Dedifferentiated amniotic fluid mesenchymal stem cell (primary cell): ENCODE data around the gene RSPH10B2.
"Not testable (repeated sequence)": the region's sequence is repeated elsewhere in the genome, so short reads cannot be mapped to it uniquely, and the experiment has no call there.

Experiments
- DNase-seq: peaks from one replicate; pipeline ENCODE4 v3.0.0-alpha.2; 2016; ENCODE audit errors: extremely low spot score

RSPH10B2 gene

DNA sequence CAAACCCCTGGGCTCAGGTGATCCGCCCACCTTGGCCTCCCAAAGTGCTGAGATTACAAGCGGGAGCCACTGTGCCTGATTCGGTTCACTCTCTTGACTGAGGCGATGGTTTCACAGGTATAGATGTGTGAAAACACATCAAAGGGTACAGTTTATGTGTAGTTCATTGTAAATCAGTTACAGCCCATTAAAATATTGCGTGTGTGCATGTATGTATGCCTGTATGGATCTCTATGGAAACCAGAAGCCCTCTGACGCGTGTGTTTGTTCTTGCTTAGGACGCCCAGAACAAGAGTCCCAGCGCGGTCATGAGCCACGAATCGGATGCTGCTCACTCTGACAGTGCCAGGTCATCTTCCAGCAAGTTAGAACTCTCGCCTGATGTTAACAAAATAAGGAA, 35.5 kb downstream of the RSPH10B2 start:
- not testable (repeated sequence) for DNase-seq

GRCh38 chr7:6792113-6792872, 38.4 kb downstream of the RSPH10B2 start:
- not testable (repeated sequence) for DNase-seq

DNA sequence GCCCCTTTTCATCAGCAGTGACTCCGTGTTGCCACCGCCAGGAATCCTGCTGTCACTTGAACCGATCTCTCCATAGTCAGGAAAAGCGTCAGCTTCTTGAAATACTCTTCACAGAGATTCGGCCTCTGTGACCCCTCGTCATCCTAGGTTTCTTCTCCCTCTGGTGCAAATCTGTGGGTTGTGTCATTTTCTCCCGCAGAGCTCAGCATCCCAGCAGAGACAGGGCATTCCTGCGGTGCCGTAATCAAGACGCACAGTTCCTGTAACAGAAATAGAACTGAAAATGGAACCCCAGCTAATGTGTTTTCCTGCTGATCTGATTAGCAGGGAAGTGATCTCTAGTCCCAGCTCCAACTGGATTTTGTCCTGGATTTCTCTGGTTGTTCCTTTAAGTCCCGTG, 40.4 kb downstream of the RSPH10B2 start:
- DNase-seq: not testable (repeated sequence)

- not testable (repeated sequence) for DNase-seq
These were observed 43.3 kb downstream of the RSPH10B2 start for GRCh38 chr7:6797218-6797617.

GRCh38 chr7:6798047-6798446, 44.1 kb downstream of the RSPH10B2 start:
- DNase-seq: not testable (repeated sequence)

- not testable (repeated sequence) for DNase-seq
These were observed 46.0 kb downstream of the RSPH10B2 start for GRCh38 chr7:6799887-6800286.

DNA sequence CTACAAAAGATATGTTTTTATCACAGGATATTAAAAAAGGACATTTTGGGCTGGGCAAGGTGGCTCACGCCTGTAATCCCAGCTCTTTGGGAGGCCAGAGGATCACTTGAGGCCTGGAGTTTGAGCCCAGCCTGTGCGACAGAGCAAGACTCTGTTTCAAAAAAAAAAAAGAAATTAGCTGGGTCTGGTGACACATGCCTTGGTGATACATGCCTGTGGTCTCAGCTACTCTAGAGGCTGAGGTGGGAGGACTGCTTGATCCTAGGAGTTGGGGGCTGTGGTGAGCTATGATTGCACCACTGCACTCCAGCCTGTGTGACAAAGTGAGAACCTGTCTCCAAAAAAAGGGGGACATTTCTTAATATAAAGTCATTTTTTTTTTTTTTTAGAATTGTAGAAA, 46.4 kb downstream of the RSPH10B2 start:
- DNase-seq: not testable (repeated sequence)

DNA sequence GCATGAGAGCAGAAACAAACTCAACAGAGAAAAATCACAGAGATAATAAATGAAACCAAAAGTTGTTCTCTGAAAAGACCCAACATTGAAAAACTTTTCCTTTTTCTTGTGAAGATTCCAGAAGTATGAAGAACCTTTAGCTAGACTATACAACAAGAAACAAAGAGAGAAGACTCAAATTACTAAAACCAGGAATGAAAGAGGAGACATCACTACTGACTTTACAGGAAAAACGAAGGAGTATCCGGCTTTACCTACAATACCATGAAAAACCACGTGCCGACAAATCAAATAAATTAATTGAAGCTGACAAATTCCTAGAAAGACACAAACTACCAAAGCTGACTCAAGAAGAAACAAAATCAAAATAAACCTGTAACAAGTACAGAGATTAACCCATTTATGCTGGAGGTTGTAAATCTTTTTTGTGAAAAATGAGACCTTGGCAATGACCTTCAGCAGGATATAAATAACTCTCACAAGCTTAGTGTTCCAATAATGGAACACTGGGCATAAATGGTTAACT, 53.6 kb downstream of the RSPH10B2 start:
- not testable (repeated sequence) for DNase-seq

DNA sequence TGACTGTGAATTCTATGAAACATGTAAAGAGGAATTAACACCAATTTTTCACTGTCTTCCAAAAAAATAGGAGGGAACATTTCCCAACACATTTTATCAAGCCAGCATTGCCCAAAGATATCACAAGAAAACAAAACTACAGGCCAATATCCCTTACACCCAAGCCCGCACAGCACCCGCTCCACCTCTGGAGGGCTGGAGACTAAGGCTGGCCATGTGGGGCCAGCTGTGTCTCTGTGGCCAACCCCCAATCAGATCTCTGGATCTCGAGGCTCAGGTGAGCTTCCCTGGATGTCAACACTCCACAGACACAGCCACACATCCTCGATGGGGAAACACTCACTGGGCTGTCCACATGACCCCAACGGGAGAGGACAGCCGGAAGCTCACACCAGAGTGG, 54.1 kb downstream of the RSPH10B2 start:
- not testable (repeated sequence) for DNase-seq

DNA sequence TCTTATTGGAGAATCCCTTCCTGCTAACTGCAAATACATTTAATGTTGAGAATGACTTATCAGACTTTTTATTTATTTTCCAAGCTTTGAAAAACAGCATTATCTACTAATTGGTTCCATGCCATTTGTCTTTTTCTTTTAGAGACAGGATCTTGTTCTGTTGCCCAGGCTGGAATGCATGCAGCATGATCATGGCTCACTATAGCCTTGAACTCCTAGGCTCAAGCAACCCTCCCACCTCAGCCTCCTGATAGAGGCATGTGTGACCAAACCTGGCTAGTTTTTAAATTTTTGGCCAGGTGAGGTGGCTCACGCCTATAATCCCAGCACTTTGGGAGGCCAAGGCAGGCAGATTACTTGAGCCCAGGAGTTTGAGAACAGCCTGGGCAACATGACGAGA, 59.1 kb downstream of the RSPH10B2 start:
- not testable (repeated sequence) for DNase-seq

DNA sequence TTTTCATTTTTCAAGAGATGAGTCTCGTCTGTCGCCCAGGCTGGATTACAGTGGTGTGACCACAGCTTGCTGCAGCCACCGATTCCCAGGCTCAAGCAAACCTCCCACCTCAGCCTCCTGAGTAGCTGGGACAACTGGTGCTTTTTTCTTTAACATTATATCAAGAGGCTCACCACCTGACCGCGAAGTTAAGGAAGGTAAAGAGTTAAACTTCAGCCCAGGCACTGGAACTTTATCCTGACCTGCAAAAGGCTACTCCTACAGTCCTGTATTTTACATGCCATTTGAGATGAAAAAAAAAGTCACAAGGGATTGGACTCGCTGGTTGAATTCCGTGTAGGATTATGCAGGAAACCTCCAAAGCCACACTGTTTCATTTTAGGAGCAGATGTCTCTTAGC, 61.6 kb downstream of the RSPH10B2 start:
- DNase-seq: not testable (repeated sequence)

GRCh38 chr7:6821622-6822021, 67.7 kb downstream of the RSPH10B2 start:
- not testable (repeated sequence) for DNase-seq

DNA sequence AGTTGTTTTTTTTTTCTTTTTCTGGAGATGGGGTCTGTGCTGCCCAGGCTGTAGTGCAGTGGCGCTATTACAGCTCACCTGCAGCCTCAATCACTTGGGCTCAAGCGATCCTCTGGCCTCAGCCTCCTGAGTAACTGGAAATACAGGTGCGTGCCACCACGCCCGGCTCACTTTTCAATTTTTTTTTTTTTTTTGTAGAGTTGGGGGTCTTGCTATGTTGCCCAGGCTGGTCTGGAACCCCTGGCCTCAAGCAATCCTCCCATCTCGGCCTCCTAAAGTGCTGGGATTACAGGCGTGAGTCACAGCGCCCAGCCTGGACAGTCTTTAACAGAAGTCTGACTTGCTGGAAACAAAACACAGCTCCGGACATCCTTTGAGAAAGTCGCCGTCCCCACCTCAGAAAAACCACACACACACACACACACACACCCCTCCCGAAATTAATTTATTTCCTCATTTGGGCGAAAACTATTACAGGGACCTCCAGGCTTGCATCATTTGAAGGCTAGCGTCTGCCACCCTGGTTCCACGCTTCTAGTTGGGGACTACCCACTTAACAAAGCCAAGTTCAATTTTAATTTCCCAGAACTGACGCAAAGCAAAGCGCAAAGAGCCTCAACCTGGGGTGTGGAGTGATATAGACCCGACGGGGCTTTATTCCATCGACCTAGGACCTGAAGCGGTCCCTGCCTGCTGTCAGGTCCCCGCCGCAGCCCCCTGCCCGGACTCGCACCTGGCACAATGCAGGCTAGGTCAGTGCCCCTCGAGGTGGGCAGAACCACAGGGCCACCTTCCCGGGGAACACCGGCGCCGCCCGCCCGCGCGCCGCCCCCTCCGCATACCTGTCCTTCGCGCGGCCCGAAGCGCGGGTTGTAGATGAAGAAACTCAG, 71.6 kb downstream of the RSPH10B2 start:
- not testable (repeated sequence) for DNase-seq

DNA sequence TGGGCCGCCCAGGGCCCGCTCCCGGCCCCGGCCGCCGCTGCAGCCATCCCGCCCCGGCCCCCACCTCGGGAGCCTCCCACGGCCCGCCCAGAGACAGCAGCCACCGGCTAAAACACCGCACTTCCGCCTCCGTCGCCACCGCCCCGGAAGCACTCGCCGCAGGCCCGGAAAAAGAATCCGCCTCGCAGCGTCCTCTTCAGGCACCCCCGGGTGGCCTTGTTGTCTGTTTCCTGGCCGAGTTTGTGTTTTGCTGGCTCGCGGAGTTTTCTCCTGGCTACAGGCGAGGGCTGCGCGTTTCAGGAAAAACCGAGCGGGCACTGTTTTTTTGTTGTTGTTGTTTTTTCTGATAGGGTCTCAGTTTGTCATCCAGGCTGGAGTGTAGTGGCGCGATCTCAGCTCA, 72.2 kb downstream of the RSPH10B2 start, which contains the start of gene CCZ1B:
Gene CCZ1B, minus strand, starts transcription at position 125 of the 400 bp plus-strand sequence. Its CDS starts 78 bp downstream, at position 47.
- peak; percentile 42 for DNase-seq

- not testable (repeated sequence) for DNase-seq
These were observed 73.3 kb downstream of the RSPH10B2 start for GRCh38 chr7:6827180-6827579.

- DNase-seq: not testable (repeated sequence)
These were observed 75.7 kb downstream of the RSPH10B2 start for GRCh38 chr7:6829616-6830015.

GRCh38 chr7:6830026-6830425, 76.1 kb downstream of the RSPH10B2 start:
- DNase-seq: not testable (repeated sequence)

GRCh38 chr7:6831018-6831725, 77.3 kb downstream of the RSPH10B2 start:
- DNase-seq: no peak

GRCh38 chr7:6833636-6834035, 79.7 kb downstream of the RSPH10B2 start:
- no peak for DNase-seq

DNA sequence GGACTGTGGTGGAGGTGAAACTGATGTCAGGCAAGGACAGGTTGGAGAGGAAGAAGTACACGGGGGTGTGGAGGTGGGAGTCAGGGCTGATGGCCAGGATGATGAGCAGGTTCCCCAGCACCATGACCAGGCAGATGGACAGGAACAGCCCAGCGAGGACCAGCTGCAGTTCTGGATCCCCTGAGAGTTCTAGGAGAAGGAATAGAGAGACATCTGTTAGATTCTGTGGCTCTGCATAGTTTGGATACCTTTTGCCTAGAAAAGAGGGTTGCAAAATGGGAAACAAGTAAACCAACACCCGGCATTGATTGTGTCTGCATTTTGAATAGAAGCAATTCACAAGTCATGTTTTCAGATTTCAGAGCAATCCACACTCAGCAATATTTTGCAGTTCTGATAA, 81.6 kb downstream of the RSPH10B2 start:
- not testable (repeated sequence) for DNase-seq

DNA sequence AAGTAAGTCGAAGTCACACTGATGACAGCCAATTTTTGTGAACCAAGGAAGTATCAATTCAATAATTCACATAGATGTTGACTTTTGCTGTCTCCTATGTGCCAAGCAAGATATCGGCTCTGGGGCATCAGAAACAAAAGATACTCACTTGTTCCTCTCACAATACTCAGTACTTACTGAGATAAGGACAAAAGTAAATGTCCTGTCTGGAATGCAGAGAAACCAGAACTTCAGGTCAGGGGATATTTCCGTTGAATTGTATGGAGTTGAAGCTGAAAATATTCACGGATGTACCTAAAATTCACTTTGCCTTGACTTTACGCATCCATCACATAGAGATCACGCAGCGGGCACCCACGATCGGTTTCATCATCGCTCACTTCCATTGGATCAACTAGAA, 83.2 kb downstream of the RSPH10B2 start:
- not testable (repeated sequence) for DNase-seq
